Muscle layer of colon (tissue), 2 donors: ENCODE data around the gene TMEM86A.
A peak's percentile ranks its signal among the peaks of the same experiment; 100 is the strongest.

Experiments used
- H3K27ac ChIP-seq: one replicate; pipeline ENCODE4 v1.7.0; 2013; ENCODE audit warnings: low read depth, mild to moderate bottlenecking, low read length, moderate library complexity
- H3K27me3 ChIP-seq, 2 donors: one replicate each; pipeline ENCODE4 v1.7.0; 2013; ENCODE audit warnings: low read length in 2 of 2, mild to moderate bottlenecking in 2 of 2; ENCODE audit not compliant: insufficient read depth in 2 of 2, control insufficient read depth in 1 of 2
- H3K36me3 ChIP-seq: one replicate; pipeline ENCODE4 v1.7.0; 2013; ENCODE audit warnings: mild to moderate bottlenecking, low read length; ENCODE audit not compliant: insufficient read depth
- H3K4me1 ChIP-seq: one replicate; pipeline ENCODE4 v1.7.0; 2013; ENCODE audit warnings: mild to moderate bottlenecking, low read length; ENCODE audit not compliant: insufficient read depth
- H3K4me3 ChIP-seq, 2 donors: one replicate each; pipeline ENCODE4 v1.7.0; 2013; ENCODE audit warnings: low read length in 2 of 2, low read depth in 1 of 2, mild to moderate bottlenecking in 1 of 2, moderate library complexity in 1 of 2
- H3K9ac ChIP-seq: one replicate; pipeline ENCODE4 v1.7.0; 2013; ENCODE audit warnings: low read length
- H3K9me3 ChIP-seq: one replicate; pipeline ENCODE4 v1.7.0; 2013; ENCODE audit warnings: mild to moderate bottlenecking, low read length
- donor health status: abdominal sarcoma.
- donor health status: Adenocarcinoma of cecum.

TMEM86A gene

GRCh38 chr11:18713646-18714442, 15.3 kb downstream of the TMEM86A start:
- Histone ChIP-seq H3K27me3 (no peaks in the 10 kb centered on the region), H3K36me3 (no peaks in the 10 kb centered on the region), H3K27ac (no peak overlapping the region), H3K9me3 (no peaks in the 10 kb centered on the region), H3K9ac (no peak overlapping the region), H3K4me3 (no peak overlapping the region), H3K4me1 (no peaks in the 10 kb centered on the region)

- no peak overlapping the region for H3K9ac ChIP-seq
- no peaks in the 10 kb centered on the region for H3K27me3 ChIP-seq
- H3K36me3 ChIP-seq, result no peaks in the 10 kb centered on the region
- no peaks in the 10 kb centered on the region for H3K4me1 ChIP-seq
- H3K27ac ChIP-seq, result no peak overlapping the region
- no peaks in the 10 kb centered on the region for H3K9me3 ChIP-seq
- H3K4me3 ChIP-seq, result no peak overlapping the region
Observed at GRCh38 chr11:18714443-18714780, 15.8 kb downstream of the TMEM86A start.

GRCh38 chr11:18715476-18715875, 16.9 kb downstream of the TMEM86A start:
- Histone ChIP-seq H3K27me3 (no peaks in the 10 kb centered on the region), H3K36me3 (no peaks in the 10 kb centered on the region), H3K4me3 (no peak overlapping the region), H3K9ac (no peak overlapping the region), H3K27ac (no peak overlapping the region), H3K9me3 (no peaks in the 10 kb centered on the region), H3K4me1 (peaks cover 6% of the 10 kb centered on the region)

- peak overlapping the region in 1 of 2 donors; percentile 67 for H3K4me3 ChIP-seq
- no peaks in the 10 kb centered on the region for H3K36me3 ChIP-seq
- no peaks in the 10 kb centered on the region for H3K27me3 ChIP-seq
- peaks cover 17% of the 10 kb centered on the region for H3K4me1 ChIP-seq
- H3K9ac ChIP-seq, result peak overlapping the region; percentile 68
- H3K9me3 ChIP-seq, result no peaks in the 10 kb centered on the region
- no peak overlapping the region for H3K27ac ChIP-seq
Observed at GRCh38 chr11:18720091-18720807, 21.7 kb downstream of the TMEM86A start.

- Histone ChIP-seq H3K9ac (peak overlapping the region; percentile 68), H3K9me3 (no peaks in the 10 kb centered on the region), H3K27me3 (no peaks in the 10 kb centered on the region), H3K36me3 (no peaks in the 10 kb centered on the region), H3K4me3 (peak overlapping the region; percentile 56 to 67), H3K4me1 (peaks cover 17% of the 10 kb centered on the region), H3K27ac (peak overlapping the region; percentile 28)
Observed at GRCh38 chr11:18720808-18721560, 22.4 kb downstream of the TMEM86A start.

- Histone ChIP-seq H3K4me3 (peak overlapping the region; percentile 56 to 67), H3K9ac (peak overlapping the region; percentile 68), H3K27ac (peak overlapping the region; percentile 28), H3K36me3 (no peaks in the 10 kb centered on the region), H3K9me3 (no peaks in the 10 kb centered on the region), H3K4me1 (peaks cover 17% of the 10 kb centered on the region), H3K27me3 (no peaks in the 10 kb centered on the region)
Observed at GRCh38 chr11:18721561-18722292, 23.1 kb downstream of the TMEM86A start.

- Histone ChIP-seq H3K9ac (no peak overlapping the region), H3K27me3 (no peaks in the 10 kb centered on the region), H3K36me3 (no peaks in the 10 kb centered on the region), H3K9me3 (no peaks in the 10 kb centered on the region), H3K4me3 (peak overlapping the region in 1 of 2 donors; percentile 67), H3K27ac (no peak overlapping the region), H3K4me1 (peaks cover 17% of the 10 kb centered on the region)
Observed at GRCh38 chr11:18722293-18722637, 23.7 kb downstream of the TMEM86A start.

- no peaks in the 10 kb centered on the region for H3K36me3 ChIP-seq
- peaks cover 25% of the 10 kb centered on the region for H3K4me1 ChIP-seq
- H3K4me3 ChIP-seq, result no peak overlapping the region
- H3K9me3 ChIP-seq, result no peaks in the 10 kb centered on the region
- no peaks in the 10 kb centered on the region for H3K27me3 ChIP-seq
- H3K27ac ChIP-seq, result no peak overlapping the region
- no peak overlapping the region for H3K9ac ChIP-seq
Observed at GRCh38 chr11:18723991-18724390, 25.4 kb downstream of the TMEM86A start.

- H3K27me3 ChIP-seq, result no peaks in the 10 kb centered on the region
- no peaks in the 10 kb centered on the region for H3K36me3 ChIP-seq
- H3K9me3 ChIP-seq, result no peaks in the 10 kb centered on the region
- H3K4me3 ChIP-seq, result no peak within 1 kb of the TSS
- no peak within 1 kb of the TSS for H3K9ac ChIP-seq
- H3K27ac ChIP-seq, result no peak within 1 kb of the TSS
- H3K4me1 ChIP-seq, result peaks cover 14% of the 10 kb centered on the region
Observed at GRCh38 chr11:18726040-18726439, 27.5 kb downstream of the TMEM86A start, which contains the start of gene IGSF22. IGSF22 (minus strand) TSS chr11:18726188; CDS start chr11:18724236, 1,952 bp downstream.

GRCh38 chr11:18727479-18728236, 29.1 kb downstream of the TMEM86A start:
- H3K27me3 ChIP-seq, result no peaks in the 10 kb centered on the region
- no peaks in the 10 kb centered on the region for H3K36me3 ChIP-seq
- H3K4me1 ChIP-seq, result peaks cover 8% of the 10 kb centered on the region
- H3K9me3 ChIP-seq, result no peaks in the 10 kb centered on the region
- H3K4me3 ChIP-seq, result no peak overlapping the region
- no peak overlapping the region for H3K27ac ChIP-seq
- H3K9ac ChIP-seq, result no peak overlapping the region
